ENCODE results near the gene CCDC187.

- TF ChIP-seq POLR2A (IDR thresholded peaks at IDR 0.05) (no peak), POLR2AphosphoS5 (IDR thresholded peaks at IDR 0.05) (no peak)
Measured at GRCh38 chr9:136225748-136226679, 77.9 kb downstream of the CCDC187 start.
